ENCODE results near the gene ACTL6B. TPM values are rescaled to one million over a fixed set of nuclear protein-coding genes. Genes with fewer than 3 reads are reported as not detected.

The ACTL6B gene
- total RNA-seq, 1 experiment from 2014 or later = not detected

- CTCF ChIA-PET = interaction anchor here (1.8 kb wide), 1 partner anchor 15 kb away, joined by 3 read pairs; the partner anchor contains the start of gene MOSPD3
- H3K4me3 ChIP-seq (ENCODE audit: low read depth, low read length) = no peak overlapping the region
- no peaks in the 10 kb centered on the region for H3K36me3 ChIP-seq (ENCODE audit: control insufficient read depth, insufficient read depth, low read length)
- no peak for TF ChIP-seq CTCF (IDR thresholded peaks at IDR 0.05; ENCODE audit: insufficient read depth in 1 of 2, low read depth in 1 of 2, low read length in 1 of 2, severe bottlenecking in 1 of 2, unreplicated experiment in 1 of 2)
- H3K27me3 ChIP-seq (replicated peaks; ENCODE audit: control insufficient read depth, insufficient read depth, low read length) = no peaks in the 10 kb centered on the region
- H3K27ac Mint-ChIP-seq (ENCODE audit: unreplicated experiment) = no peak overlapping the region
- H3K4me3 Mint-ChIP-seq (ENCODE audit: unreplicated experiment) = no peak overlapping the region
- BruUV-seq (replicated peaks) = no TSS peak
- POLR2A ChIA-PET = no interaction called here
- no peaks in the 10 kb centered on the region for H3K27me3 Mint-ChIP-seq (ENCODE audit: insufficient read depth, unreplicated experiment)
- H3K4me1 Mint-ChIP-seq (ENCODE audit: low read depth, unreplicated experiment) = no peaks in the 10 kb centered on the region
- peaks cover 7% of the 10 kb centered on the region for H3K36me3 Mint-ChIP-seq (ENCODE audit: insufficient read depth, unreplicated experiment)
- no peaks in the 10 kb centered on the region for H3K9me3 Mint-ChIP-seq (ENCODE audit: unreplicated experiment)
- H3K4me1 ChIP-seq = no peaks in the 10 kb centered on the region
- intact Hi-C loops (cut with micrococcal nuclease; ENCODE audit: unreplicated experiment) = no loop called here
- H3K9me3 ChIP-seq = no peaks in the 10 kb centered on the region
- no peak for DNase-seq
These were observed 29.1 kb downstream of the ACTL6B start for GRCh38 chr7:100627238-100627549.

DNA sequence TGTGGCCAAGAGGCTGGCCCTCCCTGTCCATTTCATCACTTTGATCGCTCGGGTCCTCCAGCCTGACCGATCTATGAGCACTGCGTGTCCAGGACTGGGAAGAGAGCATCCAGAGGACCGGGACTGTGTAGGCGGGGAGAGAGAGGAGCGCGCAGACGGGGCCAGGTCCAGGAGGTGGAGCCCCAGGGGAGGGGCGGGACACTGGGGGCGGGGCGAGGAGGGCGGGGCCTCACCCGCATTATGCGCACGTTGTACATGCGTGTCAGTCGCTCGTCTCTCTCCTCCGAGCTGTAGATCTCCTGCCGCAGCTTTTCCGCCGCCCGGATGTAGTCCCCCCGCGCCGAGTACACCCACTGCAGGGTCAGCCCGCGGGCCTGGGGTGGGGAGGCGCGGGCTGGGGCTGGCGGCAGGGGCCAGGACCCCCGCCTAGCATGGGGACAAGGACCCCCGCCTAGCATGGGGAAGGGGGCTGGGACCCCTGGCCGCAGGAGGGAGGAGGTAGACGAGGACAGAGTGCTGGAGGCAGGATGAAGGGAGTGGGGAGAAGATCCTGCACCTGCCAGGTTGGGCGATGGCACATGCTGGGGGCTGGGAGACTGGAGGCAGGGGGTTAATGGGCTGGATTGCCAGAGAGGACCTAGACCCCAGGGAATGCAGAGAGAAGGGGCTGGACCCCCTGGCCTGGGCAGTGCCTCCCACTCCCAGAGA is 29.6 kb downstream of the ACTL6B start:
- Mint-ChIP-seq H3K4me3 (ENCODE audit: unreplicated experiment) (no peak overlapping the region), H3K9me3 (ENCODE audit: unreplicated experiment) (no peaks in the 10 kb centered on the region), H3K27me3 (ENCODE audit: insufficient read depth, unreplicated experiment) (no peaks in the 10 kb centered on the region), H3K36me3 (ENCODE audit: insufficient read depth, unreplicated experiment) (peaks cover 7% of the 10 kb centered on the region), H3K27ac (ENCODE audit: unreplicated experiment) (no peak overlapping the region), H3K4me1 (ENCODE audit: low read depth, unreplicated experiment) (peaks cover 4% of the 10 kb centered on the region)
- Histone ChIP-seq H3K27me3 (replicated peaks; ENCODE audit: control insufficient read depth, insufficient read depth, low read length) (no peaks in the 10 kb centered on the region), H3K36me3 (ENCODE audit: control insufficient read depth, insufficient read depth, low read length) (no peaks in the 10 kb centered on the region), H3K4me3 (ENCODE audit: low read depth, low read length) (peak overlapping the region; percentile 12), H3K9me3 (no peaks in the 10 kb centered on the region), H3K4me1 (no peaks in the 10 kb centered on the region)
- ChIA-PET CTCF (interaction anchor here (1.8 kb wide), 1 partner anchor 14 kb away, joined by 3 read pairs; the partner anchor contains the start of gene MOSPD3), POLR2A (no interaction called here)
- BruUV-seq (replicated peaks) = no TSS peak
- intact Hi-C loops (cut with micrococcal nuclease; ENCODE audit: unreplicated experiment) = no loop called here
- TF ChIP-seq CTCF (IDR thresholded peaks at IDR 0.05; ENCODE audit: insufficient read depth in 1 of 2, low read depth in 1 of 2, low read length in 1 of 2, severe bottlenecking in 1 of 2, unreplicated experiment in 1 of 2) = no peak
- DNase-seq = peak; percentile 55 to 77

DNA sequence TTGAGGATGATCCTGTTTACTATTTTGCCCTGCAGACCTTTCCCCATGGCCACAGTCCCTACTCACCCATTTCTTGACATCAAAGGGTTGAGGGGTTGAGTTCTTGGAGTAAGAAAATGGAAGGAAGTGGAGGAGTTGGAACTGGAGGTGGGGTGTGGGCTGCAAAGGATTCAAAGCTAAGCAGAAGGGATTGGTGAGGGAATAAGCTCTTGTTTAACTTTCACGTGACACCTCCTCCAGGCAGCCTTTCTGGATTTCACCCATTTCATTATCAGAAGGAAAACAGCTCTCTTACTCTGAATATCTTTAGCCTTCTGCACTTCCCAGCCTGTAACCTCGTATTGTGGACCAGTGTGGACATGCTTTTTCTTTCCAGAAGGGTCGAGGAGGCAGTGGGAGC is 30.2 kb downstream of the ACTL6B start:
- intact Hi-C loops (cut with micrococcal nuclease; ENCODE audit: unreplicated experiment) = no loop called here
- DNase-seq = no peak
- BruUV-seq (replicated peaks) = no TSS peak
- no peaks in the 10 kb centered on the region for H3K36me3 ChIP-seq (ENCODE audit: control insufficient read depth, insufficient read depth, low read length)
- H3K27me3 ChIP-seq (replicated peaks; ENCODE audit: control insufficient read depth, insufficient read depth, low read length) = no peaks in the 10 kb centered on the region
- H3K9me3 ChIP-seq = no peaks in the 10 kb centered on the region
- Mint-ChIP-seq H3K4me3 (ENCODE audit: unreplicated experiment) (no peak overlapping the region), H3K27ac (ENCODE audit: unreplicated experiment) (no peak overlapping the region), H3K27me3 (ENCODE audit: insufficient read depth, unreplicated experiment) (no peaks in the 10 kb centered on the region), H3K36me3 (ENCODE audit: insufficient read depth, unreplicated experiment) (peaks cover 7% of the 10 kb centered on the region), H3K4me1 (ENCODE audit: low read depth, unreplicated experiment) (peaks cover 9% of the 10 kb centered on the region), H3K9me3 (ENCODE audit: unreplicated experiment) (no peaks in the 10 kb centered on the region)
- no peak for TF ChIP-seq CTCF (IDR thresholded peaks at IDR 0.05; ENCODE audit: insufficient read depth in 1 of 2, low read depth in 1 of 2, low read length in 1 of 2, severe bottlenecking in 1 of 2, unreplicated experiment in 1 of 2)
- CTCF ChIA-PET = interaction anchor here (1.8 kb wide), 1 partner anchor 14 kb away, joined by 3 read pairs; the partner anchor contains the start of gene MOSPD3
- H3K4me1 ChIP-seq = no peaks in the 10 kb centered on the region
- POLR2A ChIA-PET = interaction anchor here (0.5 kb wide), 1 partner anchor 192 kb away, joined by 3 read pairs; no protein-coding TSS in a partner anchor
- no peak overlapping the region for H3K4me3 ChIP-seq (ENCODE audit: low read depth, low read length)

Measured in Caco-2 (cell line).